ENCODE measurements around the gene RAD51AP1.

DNA sequence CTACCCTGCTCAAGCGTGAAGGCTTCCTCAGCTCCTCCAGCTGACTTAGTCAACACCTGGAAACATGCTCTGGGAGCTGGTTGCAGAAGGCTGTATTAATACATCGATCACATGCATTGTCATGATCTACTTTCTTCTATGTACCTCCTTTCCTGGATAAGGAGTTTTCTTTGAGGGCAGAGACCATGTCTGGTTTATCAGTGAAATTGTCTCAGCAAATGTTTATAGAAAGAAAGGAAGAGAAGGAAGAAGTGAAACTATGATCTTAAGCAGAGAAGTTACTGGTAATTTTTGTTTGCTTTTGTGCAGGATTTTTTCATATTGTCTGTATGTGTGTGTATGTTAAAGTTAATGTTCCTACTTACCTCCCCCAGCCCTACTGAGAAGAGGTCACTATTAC is 27.8 kb downstream of the RAD51AP1 start:
- TF ChIP-seq, protein P1, sequence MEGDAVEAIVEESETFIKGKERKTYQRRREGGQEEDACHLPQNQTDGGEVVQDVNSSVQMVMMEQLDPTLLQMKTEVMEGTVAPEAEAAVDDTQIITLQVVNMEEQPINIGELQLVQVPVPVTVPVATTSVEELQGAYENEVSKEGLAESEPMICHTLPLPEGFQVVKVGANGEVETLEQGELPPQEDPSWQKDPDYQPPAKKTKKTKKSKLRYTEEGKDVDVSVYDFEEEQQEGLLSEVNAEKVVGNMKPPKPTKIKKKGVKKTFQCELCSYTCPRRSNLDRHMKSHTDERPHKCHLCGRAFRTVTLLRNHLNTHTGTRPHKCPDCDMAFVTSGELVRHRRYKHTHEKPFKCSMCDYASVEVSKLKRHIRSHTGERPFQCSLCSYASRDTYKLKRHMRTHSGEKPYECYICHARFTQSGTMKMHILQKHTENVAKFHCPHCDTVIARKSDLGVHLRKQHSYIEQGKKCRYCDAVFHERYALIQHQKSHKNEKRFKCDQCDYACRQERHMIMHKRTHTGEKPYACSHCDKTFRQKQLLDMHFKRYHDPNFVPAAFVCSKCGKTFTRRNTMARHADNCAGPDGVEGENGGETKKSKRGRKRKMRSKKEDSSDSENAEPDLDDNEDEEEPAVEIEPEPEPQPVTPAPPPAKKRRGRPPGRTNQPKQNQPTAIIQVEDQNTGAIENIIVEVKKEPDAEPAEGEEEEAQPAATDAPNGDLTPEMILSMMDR (IDR thresholded peaks at IDR 0.05 in 8 of 11, conservative IDR thresholded peaks at IDR 0.05 in 3 of 11): no peak
- TF ChIP-seq POLR2AphosphoS5 (IDR thresholded peaks at IDR 0.05): no peak
- TF ChIP-seq POLR2A (IDR thresholded peaks at IDR 0.05): no peak
